ENCODE data around the gene PLXNA4.

The PLXNA4 gene

GRCh38 chr7:132243463-132243862 is 332.8 kb downstream of the PLXNA4 start:
- no peak for DNase-seq (ENCODE audit: low read depth, low spot score)

- DNase-seq (ENCODE audit: low read depth, low spot score): no peak
These were observed 333.2 kb downstream of the PLXNA4 start for GRCh38 chr7:132243051-132243450.

GRCh38 chr7:132242192-132242812 is 334.0 kb downstream of the PLXNA4 start:
- DNase-seq (ENCODE audit: low read depth, low spot score): no peak

- no peak for DNase-seq (ENCODE audit: low read depth, low spot score)
These were observed 335.3 kb downstream of the PLXNA4 start for GRCh38 chr7:132240821-132241422.

- DNase-seq (ENCODE audit: low read depth, low spot score): no peak
These were observed 336.0 kb downstream of the PLXNA4 start for GRCh38 chr7:132240262-132240661.

GRCh38 chr7:132239422-132239994 is 336.8 kb downstream of the PLXNA4 start:
- no peak for DNase-seq (ENCODE audit: low read depth, low spot score)

- no peak for DNase-seq (ENCODE audit: low read depth, low spot score)
These were observed 341.6 kb downstream of the PLXNA4 start for GRCh38 chr7:132234711-132235110.

- DNase-seq (ENCODE audit: low read depth, low spot score): no peak
These were observed 343.9 kb downstream of the PLXNA4 start for GRCh38 chr7:132232406-132232805.

- no peak for DNase-seq (ENCODE audit: low read depth, low spot score)
These were observed 345.8 kb downstream of the PLXNA4 start for GRCh38 chr7:132230462-132230861.

- no peak for DNase-seq (ENCODE audit: low read depth, low spot score)
These were observed 348.0 kb downstream of the PLXNA4 start for GRCh38 chr7:132228240-132228639.

- DNase-seq (ENCODE audit: low read depth, low spot score): no peak
These were observed 349.3 kb downstream of the PLXNA4 start for GRCh38 chr7:132226957-132227290.

- DNase-seq (ENCODE audit: low read depth, low spot score): no peak
These were observed 350.0 kb downstream of the PLXNA4 start for GRCh38 chr7:132226046-132226956.

- DNase-seq (ENCODE audit: low read depth, low spot score): no peak
These were observed 350.8 kb downstream of the PLXNA4 start for GRCh38 chr7:132225216-132226030.

- DNase-seq (ENCODE audit: low read depth, low spot score): no peak
These were observed 354.9 kb downstream of the PLXNA4 start for GRCh38 chr7:132221356-132221755.

- DNase-seq (ENCODE audit: low read depth, low spot score): no peak
These were observed 356.2 kb downstream of the PLXNA4 start for GRCh38 chr7:132220060-132220459.

- no peak for DNase-seq (ENCODE audit: low read depth, low spot score)
These were observed 357.4 kb downstream of the PLXNA4 start for GRCh38 chr7:132218876-132219275.

GRCh38 chr7:132216847-132217525 is 359.3 kb downstream of the PLXNA4 start:
- DNase-seq (ENCODE audit: low read depth, low spot score): no peak

- DNase-seq (ENCODE audit: low read depth, low spot score): no peak
These were observed 361.8 kb downstream of the PLXNA4 start for GRCh38 chr7:132214452-132214851.

GRCh38 chr7:132213583-132213982 is 362.7 kb downstream of the PLXNA4 start:
- no peak for DNase-seq (ENCODE audit: low read depth, low spot score)

- DNase-seq (ENCODE audit: low read depth, low spot score): no peak
These were observed 364.3 kb downstream of the PLXNA4 start for GRCh38 chr7:132211971-132212370.

- no peak for DNase-seq (ENCODE audit: low read depth, low spot score)
These were observed 365.4 kb downstream of the PLXNA4 start for GRCh38 chr7:132210821-132211220.
